GM21367 (cell line): ENCODE measurements around the gene PLEKHG5.

Source experiments
- ATAC-seq: cut with Tn5 transposase; IDR thresholded peaks from one replicate; pipeline ENCODE4 v1.9.1; 2021; ENCODE audit not compliant: unreplicated experiment

The PLEKHG5 gene

GRCh38 chr1:6483017-6483760 lies 8.3 kb downstream of the PLEKHG5 start:
- no peak for ATAC-seq

GRCh38 chr1:6481820-6482219 lies 9.6 kb downstream of the PLEKHG5 start:
- no peak for ATAC-seq

GRCh38 chr1:6477039-6477820 lies 14.2 kb downstream of the PLEKHG5 start:
- ATAC-seq = no peak

GRCh38 chr1:6476483-6476882 lies 15.0 kb downstream of the PLEKHG5 start:
- ATAC-seq = no peak

GRCh38 chr1:6475381-6476133 lies 15.9 kb downstream of the PLEKHG5 start:
- peak; percentile 47 for ATAC-seq

- no peak for ATAC-seq
Measured at GRCh38 chr1:6474815-6475282, 16.6 kb downstream of the PLEKHG5 start.

GRCh38 chr1:6473974-6474814 lies 17.3 kb downstream of the PLEKHG5 start:
- no peak for ATAC-seq

GRCh38 chr1:6473156-6473555 lies 18.3 kb downstream of the PLEKHG5 start:
- no peak for ATAC-seq

GRCh38 chr1:6472391-6472790 lies 19.1 kb downstream of the PLEKHG5 start:
- ATAC-seq = no peak

- ATAC-seq = no peak
Measured at GRCh38 chr1:6471970-6472368, 19.5 kb downstream of the PLEKHG5 start.

GRCh38 chr1:6471086-6471969 lies 20.1 kb downstream of the PLEKHG5 start:
- ATAC-seq = no peak

GRCh38 chr1:6470132-6471085 lies 21.1 kb downstream of the PLEKHG5 start:
- no peak for ATAC-seq

- ATAC-seq = no peak
Measured at GRCh38 chr1:6468729-6469461, 22.6 kb downstream of the PLEKHG5 start.

GRCh38 chr1:6467744-6468688 lies 23.5 kb downstream of the PLEKHG5 start:
- no peak for ATAC-seq

- no peak for ATAC-seq
Measured at GRCh38 chr1:6467224-6467623, 24.2 kb downstream of the PLEKHG5 start.

GRCh38 chr1:6466751-6467150 lies 24.7 kb downstream of the PLEKHG5 start:
- no peak for ATAC-seq

GRCh38 chr1:6466023-6466422 lies 25.4 kb downstream of the PLEKHG5 start, which contains the start of gene TNFRSF25:
TSS of gene TNFRSF25 (minus strand) at chr1:6466173. CDS start at chr1:6466107, 66 bp downstream.
- ATAC-seq = no peak
